DND-41 (cell line): ENCODE results near the gene ABCC9.

Experiments used
- ATAC-seq: fragments of 200-7000 bp; cut with Tn5 transposase; 3 replicates; pipeline ENCODE4 v1.9.1; 2021; ENCODE audit warnings: low read depth; ENCODE audit not compliant: insufficient read depth
- DNase-seq: peaks from one replicate; pipeline ENCODE4 v3.0.0-alpha.2; 2020
- H2AFZ ChIP-seq: 2 replicates; pipeline ENCODE4 v1.6.0; 2012; ENCODE audit warnings: low read depth, low read length
- H3K27ac ChIP-seq: 2 replicates; pipeline ENCODE4 v1.5.1; 2012; ENCODE audit warnings: low read length, inconsistent platforms
- H3K27me3 ChIP-seq: fragments of 200-600 bp; sonication (generic); 2 replicates; pipeline ENCODE4 v1.6.0; 2012; ENCODE audit warnings: low read length, mild to moderate bottlenecking, inconsistent platforms; ENCODE audit not compliant: insufficient read depth, poor library complexity
- H3K36me3 ChIP-seq: 2 replicates; pipeline ENCODE4 v1.5.1; 2012; ENCODE audit warnings: low read length, inconsistent platforms; ENCODE audit not compliant: insufficient read depth
- H3K4me1 ChIP-seq: 2 replicates; pipeline ENCODE4 v1.5.1; 2012; ENCODE audit warnings: mild to moderate bottlenecking, low read length; ENCODE audit not compliant: insufficient read depth
- H3K4me2 ChIP-seq: 2 replicates; pipeline ENCODE4 v1.6.0; 2012; ENCODE audit warnings: mild to moderate bottlenecking, moderate library complexity, low read length, inconsistent platforms; ENCODE audit not compliant: insufficient read depth
- H3K4me3 ChIP-seq, 2 experiments: fragments of 200-600 bp in 1 of 2; shearing (Covaris generic) in 1 of 2; 2 replicates each; pipeline ENCODE4 v1.5.1; 2012 to 2016; ENCODE audit warnings: inconsistent platforms in 2 of 2, low read length in 2 of 2, mild to moderate bottlenecking in 2 of 2, low read depth in 1 of 2, moderate library complexity in 1 of 2
- H3K79me2 ChIP-seq: 2 replicates; pipeline ENCODE4 v1.6.0; 2012; ENCODE audit warnings: low read length, inconsistent platforms; ENCODE audit not compliant: insufficient read depth
- H3K9ac ChIP-seq: 2 replicates; pipeline ENCODE4 v1.6.0; 2012; ENCODE audit warnings: low read depth, mild to moderate bottlenecking, inconsistent platforms, low read length, moderate library complexity
- H3K9me3 ChIP-seq: 2 replicates; pipeline ENCODE4 v1.5.1; 2012; ENCODE audit warnings: low read length, moderate library complexity, mild to moderate bottlenecking, inconsistent platforms; ENCODE audit not compliant: insufficient read depth, severe bottlenecking
- H4K20me1 ChIP-seq: 2 replicates; pipeline ENCODE4 v1.6.0; 2012; ENCODE audit warnings: low read length; ENCODE audit not compliant: insufficient read depth
- CTCF ChIP-seq: IDR thresholded peaks from 2 replicates; pipeline ENCODE4 v1.5.1; 2012; ENCODE audit warnings: borderline replicate concordance, low read length, moderate library complexity, mild to moderate bottlenecking; ENCODE audit not compliant: poor library complexity, severe bottlenecking; ENCODE audit errors: extremely low read depth
- EZH2 ChIP-seq: IDR thresholded peaks from 3 replicates; pipeline ENCODE4 v1.6.1; 2012; ENCODE audit warnings: borderline replicate concordance, low read depth, mild to moderate bottlenecking, moderate library complexity, low read length, inconsistent platforms; ENCODE audit not compliant: severe bottlenecking

ABCC9 gene

GRCh38 chr12:21849878-21850277 lies 91.3 kb downstream of the ABCC9 start:
- no peak overlapping the region for H3K9ac ChIP-seq
- no peak overlapping the region for H2AFZ ChIP-seq
- H4K20me1 ChIP-seq = no peaks in the 10 kb centered on the region
- H3K79me2 ChIP-seq = no peaks in the 10 kb centered on the region
- no peaks in the 10 kb centered on the region for H3K9me3 ChIP-seq
- no peaks in the 10 kb centered on the region for H3K36me3 ChIP-seq
- ATAC-seq (no peak), DNase-seq (no peak)
- no peak overlapping the region for H3K27ac ChIP-seq
- no peak for TF ChIP-seq EZH2
- no peak for TF ChIP-seq CTCF
- H3K27me3 ChIP-seq = no peaks in the 10 kb centered on the region
- H3K4me2 ChIP-seq = no peak overlapping the region
- no peak overlapping the region for H3K4me3 ChIP-seq
- no peaks in the 10 kb centered on the region for H3K4me1 ChIP-seq

GRCh38 chr12:21848192-21848591 lies 93.0 kb downstream of the ABCC9 start:
- ATAC-seq (no peak), DNase-seq (no peak)
- Histone ChIP-seq H2AFZ (no peak overlapping the region), H3K9me3 (no peaks in the 10 kb centered on the region), H3K27ac (no peak overlapping the region), H3K4me1 (no peaks in the 10 kb centered on the region), H3K79me2 (no peaks in the 10 kb centered on the region), H3K9ac (no peak overlapping the region), H3K36me3 (no peaks in the 10 kb centered on the region), H3K27me3 (no peaks in the 10 kb centered on the region), H3K4me3 (no peak overlapping the region), H3K4me2 (no peak overlapping the region), H4K20me1 (no peaks in the 10 kb centered on the region)
- TF ChIP-seq EZH2 (no peak), CTCF (no peak)

- Histone ChIP-seq H3K27me3 (no peaks in the 10 kb centered on the region), H3K9ac (no peak overlapping the region), H3K36me3 (no peaks in the 10 kb centered on the region), H2AFZ (no peak overlapping the region), H3K4me3 (no peak overlapping the region), H4K20me1 (no peaks in the 10 kb centered on the region), H3K27ac (no peak overlapping the region), H3K79me2 (no peaks in the 10 kb centered on the region), H3K4me1 (no peaks in the 10 kb centered on the region), H3K9me3 (no peaks in the 10 kb centered on the region), H3K4me2 (no peak overlapping the region)
- ATAC-seq (no peak), DNase-seq (no peak)
- TF ChIP-seq CTCF (no peak), EZH2 (no peak)
Observed at GRCh38 chr12:21843795-21844194, 97.4 kb downstream of the ABCC9 start.

- Histone ChIP-seq H3K4me1 (no peaks in the 10 kb centered on the region), H3K27ac (no peak overlapping the region), H3K4me3 (no peak overlapping the region), H2AFZ (no peak overlapping the region), H3K36me3 (no peaks in the 10 kb centered on the region), H3K9ac (no peak overlapping the region), H3K79me2 (no peaks in the 10 kb centered on the region), H3K4me2 (no peak overlapping the region), H3K9me3 (no peaks in the 10 kb centered on the region), H3K27me3 (no peaks in the 10 kb centered on the region), H4K20me1 (no peaks in the 10 kb centered on the region)
- no peak for DNase-seq
- no peak for ATAC-seq
- TF ChIP-seq EZH2 (no peak), CTCF (no peak)
Observed at GRCh38 chr12:21839776-21840175, 101.5 kb downstream of the ABCC9 start.
